ENCODE measurements around the gene DNAJB1. TPM values are rescaled to one million over a fixed set of nuclear protein-coding genes. Genes with fewer than 3 reads are reported as not detected.

The DNAJB1 gene
- total and polyA plus RNA-seq, 10 of the 15 experiments (the other 5 are each of a cell fraction or from before 2014, with no cell fraction given): 4.8 to 65.8 (median 34.9) TPM

GRCh38 chr19:14544977-14545715, 26.9 kb upstream of the DNAJB1 start:
- DNase-seq (ENCODE audit: low read depth, low spot score): no peak
- FAIRE-seq: no peak
- no peak overlapping the region for H3K9ac ChIP-seq (ENCODE audit: control insufficient read depth, insufficient read depth, low read length)
- no peak overlapping the region for H3K4me2 ChIP-seq (ENCODE audit: control insufficient read depth, insufficient read depth)
- H2AFZ ChIP-seq (ENCODE audit: control insufficient read depth, low read depth, low read length): no peak overlapping the region
- intact Hi-C loops (cut with micrococcal nuclease; ENCODE audit: unreplicated experiment) (no loop called here), in situ Hi-C loops (cut with MboI) (no loop called here)
- H3K9me3 ChIP-seq (replicated peaks; ENCODE audit: control insufficient read depth, insufficient read depth, low read length): no peaks in the 10 kb centered on the region
- ATAC-seq: no peak
- peaks cover under 1% of the 10 kb centered on the region; the same call in 1 of the 2 replicates for H3K4me1 ChIP-seq (ENCODE audit: control insufficient read depth, insufficient read depth, low read length)
- ChIA-PET CTCF (interaction anchor here (0.6 kb wide), 1 partner anchor 11 kb away, joined by 4 read pairs; no protein-coding TSS in a partner anchor), RAD21 (ENCODE audit: unreplicated experiment) (no interaction called here), SMC1A (ENCODE audit: uncharacterized antibody, unreplicated experiment) (no interaction called here), POLR2A (interaction anchor here (0.7 to 1.4 kb wide), 2 partner anchors 27 to 469 kb away, joined by 4 read pairs; partner anchors contain the start of gene DNAJB1)
- H3K4me3 ChIP-seq: no peak overlapping the region
- 97% methylated on average over 21 of the region's 21 CpGs for WGBS (ENCODE audit: insufficient coverage, insufficient replicate concordance, low lambda C conversion rate, missing lambda C conversion rate)
- H3K79me2 ChIP-seq (ENCODE audit: control insufficient read depth, insufficient read depth, low read length): no peaks in the 10 kb centered on the region; the same call in none of the 2 replicates
- H4K20me1 ChIP-seq (ENCODE audit: control insufficient read depth, insufficient read depth): no peaks in the 10 kb centered on the region
- no TSS peak for BruUV-seq (replicated peaks)
- H3K27ac ChIP-seq (ENCODE audit: control insufficient read depth, insufficient read depth): no peak overlapping the region
- no peaks in the 10 kb centered on the region; a peak in 4 of 4 replicates for H3K36me3 ChIP-seq (ENCODE audit: control insufficient read depth in 2 of 2, insufficient read depth in 2 of 2, low read length in 1 of 2)
- H3K27me3 ChIP-seq (replicated peaks in 1 of 2; ENCODE audit: control insufficient read depth in 2 of 2, insufficient read depth in 2 of 2, low read length in 1 of 2): no peaks in the 10 kb centered on the region
- TF ChIP-seq CBX3 (IDR thresholded peaks at IDR 0.05; ENCODE audit: borderline replicate concordance, low read depth) (no peak), KLF5 (IDR thresholded peaks at IDR 0.05; ENCODE audit: partially characterized antibody) (no peak), ZBTB11 (CRISPR knock-in tag; IDR thresholded peaks at IDR 0.05) (no peak), EED (IDR thresholded peaks at IDR 0.05; ENCODE audit: low read depth) (no peak), CBX5 (IDR thresholded peaks at IDR 0.05; ENCODE audit: low read depth) (no peak), CBFB (IDR thresholded peaks at IDR 0.05; ENCODE audit: low read depth) (no peak), IKZF2 (IDR thresholded peaks at IDR 0.05) (no peak), IRF3 (IDR thresholded peaks at IDR 0.05) (no peak), PAX5 (IDR thresholded peaks at IDR 0.05; ENCODE audit: borderline replicate concordance, low read depth, low read length) (no peak), MEF2A (IDR thresholded peaks at IDR 0.05; ENCODE audit: insufficient read depth, low read depth, low read length) (no peak), E2F8 (IDR thresholded peaks at IDR 0.05; ENCODE audit: low read depth, partially characterized antibody) (no peak)
- TF ChIP-seq, protein P1, sequence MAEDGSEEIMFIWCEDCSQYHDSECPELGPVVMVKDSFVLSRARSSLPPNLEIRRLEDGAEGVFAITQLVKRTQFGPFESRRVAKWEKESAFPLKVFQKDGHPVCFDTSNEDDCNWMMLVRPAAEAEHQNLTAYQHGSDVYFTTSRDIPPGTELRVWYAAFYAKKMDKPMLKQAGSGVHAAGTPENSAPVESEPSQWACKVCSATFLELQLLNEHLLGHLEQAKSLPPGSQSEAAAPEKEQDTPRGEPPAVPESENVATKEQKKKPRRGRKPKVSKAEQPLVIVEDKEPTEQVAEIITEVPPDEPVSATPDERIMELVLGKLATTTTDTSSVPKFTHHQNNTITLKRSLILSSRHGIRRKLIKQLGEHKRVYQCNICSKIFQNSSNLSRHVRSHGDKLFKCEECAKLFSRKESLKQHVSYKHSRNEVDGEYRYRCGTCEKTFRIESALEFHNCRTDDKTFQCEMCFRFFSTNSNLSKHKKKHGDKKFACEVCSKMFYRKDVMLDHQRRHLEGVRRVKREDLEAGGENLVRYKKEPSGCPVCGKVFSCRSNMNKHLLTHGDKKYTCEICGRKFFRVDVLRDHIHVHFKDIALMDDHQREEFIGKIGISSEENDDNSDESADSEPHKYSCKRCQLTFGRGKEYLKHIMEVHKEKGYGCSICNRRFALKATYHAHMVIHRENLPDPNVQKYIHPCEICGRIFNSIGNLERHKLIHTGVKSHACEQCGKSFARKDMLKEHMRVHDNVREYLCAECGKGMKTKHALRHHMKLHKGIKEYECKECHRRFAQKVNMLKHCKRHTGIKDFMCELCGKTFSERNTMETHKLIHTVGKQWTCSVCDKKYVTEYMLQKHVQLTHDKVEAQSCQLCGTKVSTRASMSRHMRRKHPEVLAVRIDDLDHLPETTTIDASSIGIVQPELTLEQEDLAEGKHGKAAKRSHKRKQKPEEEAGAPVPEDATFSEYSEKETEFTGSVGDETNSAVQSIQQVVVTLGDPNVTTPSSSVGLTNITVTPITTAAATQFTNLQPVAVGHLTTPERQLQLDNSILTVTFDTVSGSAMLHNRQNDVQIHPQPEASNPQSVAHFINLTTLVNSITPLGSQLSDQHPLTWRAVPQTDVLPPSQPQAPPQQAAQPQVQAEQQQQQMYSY (CRISPR knock-in tag; IDR thresholded peaks at IDR 0.05): no peak
